ENCODE measurements around the gene FALEC.

DNA sequence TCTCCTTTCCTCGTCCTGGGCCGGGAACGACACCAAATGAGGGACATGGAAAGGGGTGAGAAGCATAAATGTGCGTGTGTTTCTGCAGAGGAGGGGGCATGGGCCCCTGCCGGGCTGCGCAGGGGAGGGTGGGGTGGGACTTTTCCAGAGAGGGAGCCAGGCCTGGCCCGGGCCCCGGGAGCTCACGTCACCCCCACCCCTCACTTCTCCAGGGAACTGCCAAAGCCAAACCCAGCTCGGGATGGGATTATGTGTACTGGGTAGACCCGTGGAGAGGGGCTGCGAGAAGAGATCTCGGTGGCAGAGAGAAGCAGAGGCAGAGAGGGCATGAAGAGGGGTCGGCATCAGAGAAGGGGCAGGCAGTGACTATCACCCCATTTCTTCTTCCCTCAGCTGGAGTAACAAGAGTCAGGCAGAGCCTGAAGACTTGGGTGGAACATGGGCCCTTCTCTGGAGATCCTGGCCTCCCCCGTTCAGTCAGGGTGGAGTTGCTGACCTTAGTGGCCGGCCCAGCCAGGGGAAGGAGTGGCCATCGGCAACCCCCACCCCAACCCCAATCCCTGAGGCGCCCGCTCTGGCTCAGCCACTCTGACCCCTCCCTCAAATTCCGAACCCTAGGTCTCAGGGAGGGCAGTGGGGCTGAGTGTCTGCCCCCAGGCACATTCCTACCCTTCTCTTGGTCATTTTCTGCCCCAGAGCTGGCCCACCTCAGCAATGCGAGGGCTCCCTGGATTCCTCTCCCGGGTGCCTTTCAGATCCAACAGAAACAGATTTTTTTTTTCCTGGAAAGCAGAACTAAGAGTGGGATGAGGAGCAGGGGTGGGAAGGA, 34.9 kb downstream of the FALEC start:
- no peak for TF ChIP-seq RAD21 (conservative IDR thresholded peaks at IDR 0.05 in 1 of 2, IDR thresholded peaks at IDR 0.05 in 1 of 2)
- TF ChIP-seq, protein P1, sequence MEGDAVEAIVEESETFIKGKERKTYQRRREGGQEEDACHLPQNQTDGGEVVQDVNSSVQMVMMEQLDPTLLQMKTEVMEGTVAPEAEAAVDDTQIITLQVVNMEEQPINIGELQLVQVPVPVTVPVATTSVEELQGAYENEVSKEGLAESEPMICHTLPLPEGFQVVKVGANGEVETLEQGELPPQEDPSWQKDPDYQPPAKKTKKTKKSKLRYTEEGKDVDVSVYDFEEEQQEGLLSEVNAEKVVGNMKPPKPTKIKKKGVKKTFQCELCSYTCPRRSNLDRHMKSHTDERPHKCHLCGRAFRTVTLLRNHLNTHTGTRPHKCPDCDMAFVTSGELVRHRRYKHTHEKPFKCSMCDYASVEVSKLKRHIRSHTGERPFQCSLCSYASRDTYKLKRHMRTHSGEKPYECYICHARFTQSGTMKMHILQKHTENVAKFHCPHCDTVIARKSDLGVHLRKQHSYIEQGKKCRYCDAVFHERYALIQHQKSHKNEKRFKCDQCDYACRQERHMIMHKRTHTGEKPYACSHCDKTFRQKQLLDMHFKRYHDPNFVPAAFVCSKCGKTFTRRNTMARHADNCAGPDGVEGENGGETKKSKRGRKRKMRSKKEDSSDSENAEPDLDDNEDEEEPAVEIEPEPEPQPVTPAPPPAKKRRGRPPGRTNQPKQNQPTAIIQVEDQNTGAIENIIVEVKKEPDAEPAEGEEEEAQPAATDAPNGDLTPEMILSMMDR (IDR thresholded peaks at IDR 0.05): no peak
- TF ChIP-seq ESRRA (IDR thresholded peaks at IDR 0.05; ENCODE audit: borderline replicate concordance, low read length): no peak
- TF ChIP-seq POLR2A (IDR thresholded peaks at IDR 0.05; ENCODE audit: low read length): no peak
- TF ChIP-seq, protein P2, sequence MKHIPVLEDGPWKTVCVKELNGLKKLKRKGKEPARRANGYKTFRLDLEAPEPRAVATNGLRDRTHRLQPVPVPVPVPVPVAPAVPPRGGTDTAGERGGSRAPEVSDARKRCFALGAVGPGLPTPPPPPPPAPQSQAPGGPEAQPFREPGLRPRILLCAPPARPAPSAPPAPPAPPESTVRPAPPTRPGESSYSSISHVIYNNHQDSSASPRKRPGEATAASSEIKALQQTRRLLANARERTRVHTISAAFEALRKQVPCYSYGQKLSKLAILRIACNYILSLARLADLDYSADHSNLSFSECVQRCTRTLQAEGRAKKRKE (CRISPR knock-in tag; IDR thresholded peaks at IDR 0.05; ENCODE audit: low read depth): no peak
- no peak for TF ChIP-seq JUNB (IDR thresholded peaks at IDR 0.05)
- TF ChIP-seq, protein P3, sequence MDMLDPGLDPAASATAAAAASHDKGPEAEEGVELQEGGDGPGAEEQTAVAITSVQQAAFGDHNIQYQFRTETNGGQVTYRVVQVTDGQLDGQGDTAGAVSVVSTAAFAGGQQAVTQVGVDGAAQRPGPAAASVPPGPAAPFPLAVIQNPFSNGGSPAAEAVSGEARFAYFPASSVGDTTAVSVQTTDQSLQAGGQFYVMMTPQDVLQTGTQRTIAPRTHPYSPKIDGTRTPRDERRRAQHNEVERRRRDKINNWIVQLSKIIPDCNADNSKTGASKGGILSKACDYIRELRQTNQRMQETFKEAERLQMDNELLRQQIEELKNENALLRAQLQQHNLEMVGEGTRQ (IDR thresholded peaks at IDR 0.05): no peak
- no peak for TF ChIP-seq RARB (CRISPR knock-in tag; IDR thresholded peaks at IDR 0.05)
- no peak for TF ChIP-seq RNF2 (IDR thresholded peaks at IDR 0.05; ENCODE audit: borderline replicate concordance, low read depth)
- TF ChIP-seq EP300 (IDR thresholded peaks at IDR 0.05): no peak
- TF ChIP-seq JUN (IDR thresholded peaks at IDR 0.05): no peak
